HG03469 (cell line): ENCODE measurements around the gene EPHB3.
"Not testable (repeated sequence)": the region's sequence is repeated elsewhere in the genome, so short reads cannot be mapped to it uniquely, and the experiment has no call there.

Source experiments
- ATAC-seq: cut with Tn5 transposase; IDR thresholded peaks from one replicate; pipeline ENCODE4 v1.9.1; 2021; ENCODE audit warnings: mild to moderate bottlenecking, moderate library complexity, moderate number of reproducible peaks; ENCODE audit not compliant: unreplicated experiment

The EPHB3 gene

DNA sequence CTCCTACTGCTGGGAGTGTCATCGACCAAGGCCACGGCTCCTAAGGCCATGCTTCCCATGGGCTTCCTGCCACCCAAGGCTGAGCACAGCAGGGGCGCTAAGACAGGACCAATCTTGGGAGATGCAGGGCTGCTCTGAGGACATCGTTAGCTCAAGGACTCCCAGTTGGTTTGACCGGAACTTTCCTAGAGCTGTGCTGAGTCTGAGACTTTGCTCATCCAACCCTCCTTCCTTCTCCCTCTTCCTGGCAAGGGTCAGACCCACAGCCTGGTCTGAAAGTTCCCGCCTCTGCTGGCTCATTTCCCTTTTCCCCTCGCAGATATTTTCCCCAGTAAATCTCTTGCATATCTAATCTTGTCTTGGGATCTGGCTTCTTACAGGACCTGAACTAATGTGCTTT is 57.2 kb downstream of the EPHB3 start:
- no peak for ATAC-seq

DNA sequence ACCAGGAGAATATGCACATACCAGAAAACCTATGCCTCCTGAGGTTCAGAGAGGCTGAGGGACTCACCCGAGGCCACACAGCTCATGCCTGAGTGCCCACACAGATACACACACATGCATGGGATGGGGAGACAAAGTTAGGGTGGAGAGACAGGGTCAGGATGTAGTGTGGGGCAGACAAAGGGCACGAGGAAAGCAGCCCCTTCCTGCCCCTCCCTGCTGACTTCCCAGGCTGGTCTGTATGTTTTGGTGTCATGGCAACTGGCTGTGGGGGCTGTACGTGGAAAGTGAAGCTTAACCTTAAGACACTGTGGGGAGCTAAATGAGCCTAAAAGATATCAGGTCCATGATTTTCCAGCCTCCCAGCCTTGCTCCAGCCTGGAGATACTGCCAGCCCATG is 57.8 kb downstream of the EPHB3 start:
- ATAC-seq, result no peak

DNA sequence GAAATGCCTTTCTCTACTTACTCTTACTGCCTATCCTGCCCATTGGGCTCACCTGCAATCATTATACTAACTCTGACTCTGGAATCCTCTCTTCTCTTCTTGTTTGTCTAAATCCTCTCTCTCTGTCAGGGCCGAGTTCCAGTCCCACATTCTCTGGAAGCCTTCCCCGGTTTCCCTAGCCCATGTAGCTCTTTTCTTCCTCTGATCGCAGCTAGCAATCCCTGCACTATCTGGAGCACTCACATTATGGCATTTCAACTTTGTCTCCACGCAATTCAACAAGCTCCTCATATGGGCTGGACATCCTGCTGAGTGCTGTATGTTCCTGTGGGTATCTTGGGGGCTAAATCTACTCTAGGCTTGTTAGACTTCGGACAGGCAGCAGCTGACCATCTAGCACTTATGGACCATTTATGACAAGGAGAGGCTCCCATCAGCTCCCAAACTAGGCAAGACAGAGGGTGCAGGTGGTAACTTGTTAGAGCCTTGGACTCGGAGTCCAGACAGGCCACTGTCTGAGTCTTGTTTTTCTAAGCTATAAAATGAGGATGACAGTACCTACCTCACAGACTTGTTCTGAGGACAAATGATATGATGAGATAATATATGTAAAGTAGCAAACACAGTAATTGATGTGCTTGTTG is 58.3 kb downstream of the EPHB3 start:
- ATAC-seq, result no peak

DNA sequence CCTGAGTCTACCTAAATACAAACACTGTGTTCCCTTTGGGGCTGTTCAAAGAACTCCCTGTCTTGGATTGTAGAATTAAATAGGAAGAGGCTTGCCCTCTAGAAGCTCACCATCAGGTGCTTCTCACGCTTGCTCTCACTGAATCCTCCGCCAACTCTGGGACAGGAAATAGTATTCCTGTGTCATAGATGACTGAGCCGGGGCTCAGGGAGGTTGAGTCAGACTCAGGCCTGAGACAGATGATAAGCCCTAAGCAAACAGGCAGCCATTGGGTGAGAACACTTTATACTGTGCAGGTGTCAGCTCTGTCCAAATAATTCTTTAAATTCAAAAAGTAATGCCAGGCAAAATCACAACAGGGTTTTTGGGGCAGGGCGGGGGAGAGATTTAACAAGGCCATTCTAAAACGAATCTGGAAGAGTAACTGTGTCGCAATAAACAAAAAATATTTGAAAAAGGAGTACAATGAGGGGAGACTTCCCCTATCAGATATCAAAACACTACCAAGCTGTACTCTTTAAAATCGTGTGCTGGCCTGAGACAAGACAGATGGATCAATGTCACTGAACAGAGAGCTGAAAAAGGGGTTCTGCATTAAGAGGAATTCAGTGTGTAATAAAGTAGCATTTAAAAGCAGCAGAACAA is 59.0 kb downstream of the EPHB3 start:
- no peak for ATAC-seq

DNA sequence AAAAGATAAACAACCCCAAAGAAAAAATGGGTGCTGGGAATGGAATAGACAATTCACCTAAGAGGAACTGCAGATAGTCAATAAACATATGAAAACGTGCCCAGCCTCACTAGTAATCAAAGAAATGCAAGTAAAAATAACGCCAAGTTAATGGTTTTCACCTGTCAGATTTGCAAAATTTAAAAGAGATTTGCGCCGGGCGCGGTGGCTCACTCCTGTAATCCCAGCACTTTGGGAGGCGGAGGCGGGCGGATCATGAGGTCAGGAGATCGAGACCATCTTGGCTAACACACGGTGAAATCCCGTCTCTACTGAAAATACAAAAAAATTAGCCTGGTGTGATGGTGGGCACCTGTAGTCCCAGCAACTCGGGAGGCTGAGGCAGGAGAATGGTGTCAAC is 60.6 kb downstream of the EPHB3 start:
- not testable (repeated sequence) for ATAC-seq

DNA sequence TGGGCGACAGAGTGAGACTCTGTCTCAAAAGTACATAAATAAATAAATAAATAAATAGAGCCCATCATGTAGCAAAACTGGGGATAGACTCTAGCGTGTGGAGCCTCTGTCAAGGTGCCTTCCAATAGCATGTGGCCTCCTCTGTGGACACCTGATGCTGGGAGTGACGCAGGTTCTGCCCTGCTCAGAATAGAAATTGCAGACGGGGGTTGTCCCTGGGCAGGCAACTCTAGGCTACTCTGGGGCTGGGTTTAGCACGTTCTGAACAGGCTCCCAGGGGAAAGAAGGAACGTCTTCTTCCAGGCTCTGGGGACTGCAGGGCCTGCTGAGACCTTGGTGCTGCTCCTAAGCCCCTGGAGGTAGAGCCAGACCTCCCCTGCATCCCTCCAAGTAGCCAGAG is 65.3 kb downstream of the EPHB3 start:
- no peak for ATAC-seq

DNA sequence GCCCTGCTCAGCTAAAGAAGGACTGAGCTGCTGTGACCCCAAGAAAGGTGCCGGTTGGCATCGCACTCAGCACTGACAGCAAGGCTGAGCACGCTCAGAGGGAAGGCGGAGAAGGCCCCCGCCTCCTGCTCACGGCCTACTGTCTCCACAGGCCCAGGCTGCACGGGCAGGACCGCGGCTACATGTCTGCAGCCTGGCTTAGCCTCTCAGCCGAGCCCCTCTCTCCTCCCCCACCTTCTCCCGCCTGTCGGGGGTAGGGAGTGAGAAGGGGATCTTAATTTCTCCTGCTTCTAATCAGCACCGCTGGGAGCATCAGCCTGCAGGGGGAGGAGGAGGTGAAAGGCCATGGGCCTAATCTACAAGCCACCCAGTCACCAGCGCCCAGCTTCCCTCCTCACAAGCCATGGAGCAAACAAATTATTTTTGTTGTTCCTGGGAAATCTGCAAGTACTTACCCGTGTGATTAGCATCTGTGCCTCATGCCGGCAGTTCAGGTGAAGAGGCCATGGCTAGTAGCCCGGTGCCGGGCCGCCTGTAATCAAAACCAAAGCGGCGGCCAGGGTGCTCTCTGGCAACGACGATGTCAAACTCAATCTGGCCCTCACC is 68.1 kb downstream of the EPHB3 start:
- ATAC-seq, result no peak

DNA sequence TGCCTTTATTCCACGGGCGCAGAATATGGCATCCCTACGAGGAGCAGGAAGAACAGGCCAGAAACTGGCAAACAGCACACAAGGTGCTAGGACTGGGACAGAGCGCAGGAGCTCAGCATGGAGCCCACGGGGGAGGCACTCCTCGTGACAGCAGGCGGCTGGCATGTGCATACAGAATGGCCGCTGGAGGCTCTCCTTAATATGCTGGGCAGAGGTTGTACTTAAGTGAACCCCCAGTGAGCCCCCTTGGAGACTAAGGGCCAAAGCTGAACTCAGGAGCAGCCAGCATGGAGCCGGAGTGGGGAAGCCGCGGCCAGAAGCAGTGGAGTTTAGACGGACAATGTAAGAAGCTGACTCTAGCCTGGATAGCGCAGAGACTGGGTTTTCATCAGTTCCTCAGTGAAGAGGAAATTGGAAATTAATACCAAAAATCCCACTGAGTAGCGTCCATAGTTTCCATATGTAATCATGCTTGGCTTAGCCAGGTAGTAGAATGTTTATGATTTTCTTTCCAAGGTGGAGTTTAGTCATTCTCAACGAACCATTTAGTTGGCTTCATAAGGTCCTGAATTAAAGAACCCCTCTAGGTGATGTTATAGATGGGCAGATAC is 69.4 kb downstream of the EPHB3 start:
- ATAC-seq, result no peak

DNA sequence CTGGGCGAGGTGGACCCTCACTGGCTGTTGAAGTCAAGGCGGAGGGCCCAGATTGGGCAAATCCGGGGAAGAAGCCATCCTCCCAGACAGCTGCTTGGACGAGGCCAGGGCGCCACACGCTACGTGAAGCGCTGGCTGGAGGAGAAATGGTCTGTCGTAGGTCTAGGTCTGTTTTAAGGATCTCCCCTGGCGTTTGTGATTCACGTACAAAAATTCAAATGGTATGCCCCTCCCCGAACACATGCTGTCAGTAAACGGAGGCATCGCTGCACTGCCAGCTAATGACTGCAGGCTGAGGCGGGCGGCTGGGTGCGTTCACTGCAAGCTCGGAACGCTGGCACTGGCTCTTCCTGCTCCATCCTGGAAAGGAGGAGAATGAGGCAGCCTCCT is 69.9 kb downstream of the EPHB3 start:
- no peak for ATAC-seq
